Uterus (tissue), 2 donors: ENCODE results near the gene SH3BP2.

Experiments used
- CTCF ChIP-seq, 4 experiments: fragments of 200-600 bp in 2 of 4; fragments of 450-650 bp in 2 of 4; sonication (generic) in 2 of 4; IDR thresholded peaks; one replicate each; pipeline ENCODE4 v1.5.1; 2016 to 2019; ENCODE audit warnings: antibody characterized with exemption in 4 of 4, mild to moderate bottlenecking in 2 of 4, moderate library complexity in 1 of 4
- POLR2A ChIP-seq, 2 donors: fragments of 450-650 bp; IDR thresholded peaks; one replicate each; pipeline ENCODE4 v1.6.1; 2016; ENCODE audit warnings: antibody characterized with exemption in 2 of 2, mild to moderate bottlenecking in 1 of 2, moderate library complexity in 1 of 2

GRCh38 chr4:2857349-2857927, 64.6 kb downstream of the SH3BP2 start:
- TF ChIP-seq CTCF (IDR thresholded peaks at IDR 0.05) (no peak), POLR2A (IDR thresholded peaks at IDR 0.05) (no peak)
